K562 (cell line): ENCODE results near the gene PSMD7. TPM values are rescaled to one million over a fixed set of nuclear protein-coding genes. Genes with fewer than 3 reads are reported as not detected.

Experiments used
- ATAC-seq: fragments of 200-7000 bp; cut with Tn5 transposase; 3 replicates; pipeline ENCODE4 v1.9.1; 2020; ENCODE audit warnings: moderate library complexity
- BruUV-seq: library from RNA; stranded (reverse); fragments of 400-500 nt; replicated peaks from 2 replicates; lab custom pipeline; 2021; lab: Mats Ljungman, UMichigan
- CTCF ChIA-PET: fragments of 300-600 bp; formaldehyde crosslinking; extraction: SDS; loops from one replicate; lab custom pipeline; 2021; ENCODE audit warnings: low intra/inter-chr PET ratio; lab: Yijun Ruan, JAX
- POLR2A ChIA-PET: fragments of 300-600, 350-650 bp; sonication (Branson Sonifier 250); formaldehyde crosslinking; extraction: SDS; loops from one replicate; lab custom pipeline; 2021; ENCODE audit warnings: antibody characterized with exemption, inconsistent platforms; lab: Yijun Ruan, JAX
- DNase-seq, 4 experiments: peaks; one replicate each; pipeline versions ENCODE4 v3.0.0 to v3.0.0-alpha.2; 2011 to 2018; ENCODE audit warnings: low spot score in 3 of 4, mixed read lengths in 3 of 4; ENCODE audit errors: extremely low read depth in 1 of 4
- FAIRE-seq: peaks from 2 replicates; lab custom pipeline; 2011; peaks lifted over from hg19 to GRCh38; lab: Jason Lieb, UNC
- H2AFZ ChIP-seq: 2 replicates; pipeline ENCODE4 v1.6.0; 2011; ENCODE audit warnings: low read depth, low read length, control low read depth, inconsistent platforms
- H3K27ac ChIP-seq: fragments of 200-600 bp; 3 replicates; pipeline ENCODE4 v1.8.0; 2011; ENCODE audit warnings: low read depth, mild to moderate bottlenecking, control low read depth, inconsistent platforms, low read length, moderate library complexity, mixed read lengths; ENCODE audit errors: extremely low read depth
- H3K27me3 ChIP-seq, 2 experiments: fragments of 300-600 bp in 1 of 2; 2 replicates in 1 of 2; 3 replicates in 1 of 2; pipeline versions ENCODE4 v1.6.0 to v1.8.0; 2011; ENCODE audit warnings: inconsistent platforms in 2 of 2, low read length in 2 of 2, mild to moderate bottlenecking in 1 of 2, mixed read lengths in 1 of 2, moderate library complexity in 1 of 2; ENCODE audit not compliant: control insufficient read depth in 2 of 2, insufficient read depth in 2 of 2
- H3K36me3 ChIP-seq: fragments of 300-600 bp; 3 replicates; pipeline ENCODE4 v1.8.0; 2011; ENCODE audit warnings: mild to moderate bottlenecking, low read length, inconsistent platforms; ENCODE audit not compliant: control insufficient read depth, insufficient read depth
- H3K4me1 ChIP-seq, 2 experiments: fragments of 200-600 bp in 1 of 2; replicated peaks in 1 of 2; 2 replicates in 1 of 2; 3 replicates in 1 of 2; pipeline versions ENCODE4 v1.5.1 to v1.8.0; 2011; ENCODE audit warnings: inconsistent platforms in 2 of 2, low read length in 2 of 2, mild to moderate bottlenecking in 1 of 2, mixed read lengths in 1 of 2, moderate library complexity in 1 of 2; ENCODE audit not compliant: control insufficient read depth in 2 of 2, insufficient read depth in 2 of 2
- H3K4me2 ChIP-seq: 2 replicates; pipeline ENCODE4 v1.6.1; 2011; ENCODE audit warnings: low read length, control low read depth, inconsistent platforms, mixed read lengths; ENCODE audit not compliant: insufficient read depth
- H3K4me3 ChIP-seq: fragments of 200-600 bp; sonication (generic), shearing (Covaris generic); 2 replicates; pipeline ENCODE4 v1.5.1; 2016; ENCODE audit warnings: control low read depth, inconsistent platforms
- H3K79me2 ChIP-seq: fragments of 200-600 bp; 3 replicates; pipeline ENCODE4 v1.8.0; 2011; ENCODE audit warnings: low read length, inconsistent platforms; ENCODE audit not compliant: control insufficient read depth, insufficient read depth
- H3K9ac ChIP-seq, 2 experiments: 2 replicates each; pipeline versions ENCODE4 v1.6.0 to v1.6.1; 2011; ENCODE audit warnings: low read depth in 2 of 2, low read length in 2 of 2, control low read depth in 1 of 2, inconsistent platforms in 1 of 2, mild to moderate bottlenecking in 1 of 2, mixed read lengths in 1 of 2; ENCODE audit not compliant: insufficient read depth in 1 of 2
- H3K9me1 ChIP-seq: one replicate; pipeline ENCODE4 v1.6.0; 2011; ENCODE audit warnings: inconsistent platforms, mild to moderate bottlenecking, low read length, moderate library complexity; ENCODE audit not compliant: control insufficient read depth, insufficient read depth
- H3K9me3 ChIP-seq: replicated peaks from 2 replicates; pipeline ENCODE4 v1.5.1; 2011; ENCODE audit warnings: low read depth, low read length, inconsistent platforms; ENCODE audit not compliant: control insufficient read depth, insufficient read depth
- H4K20me1 ChIP-seq: replicated peaks from 2 replicates; pipeline ENCODE4 v1.6.1; 2011; ENCODE audit warnings: low read length, inconsistent platforms, mixed read lengths; ENCODE audit not compliant: control insufficient read depth, insufficient read depth
- C11orf30 ChIP-seq: fragments of 450-650 bp; IDR thresholded peaks from 2 replicates; pipeline ENCODE4 v1.6.1; 2016; ENCODE audit warnings: low read depth, mild to moderate bottlenecking
- DDX20 ChIP-seq: fragments of 450-650 bp; IDR thresholded peaks from 2 replicates; pipeline ENCODE4 v1.6.1; 2016; ENCODE audit warnings: missing genetic modification characterization, low read depth, mild to moderate bottlenecking, missing compliant biosample characterization, moderate library complexity
- ELF2 ChIP-seq: fragments of 250-450 bp; sonication (Bioruptor Pico); IDR thresholded peaks from 2 replicates; pipeline ENCODE4 v1.5.0; 2021; ENCODE audit warnings: mild to moderate bottlenecking
- FOXA3 ChIP-seq, 2 experiments: fragments of 450-650 bp in 1 of 2; sonication (generic) in 1 of 2; formaldehyde crosslinking; IDR thresholded peaks in 1 of 2; conservative IDR thresholded peaks in 1 of 2; 2 replicates each; pipeline versions ENCODE4 v1.4.0 to v1.8.0; 2020 to 2022; ENCODE audit warnings: mild to moderate bottlenecking in 2 of 2, missing genetic modification reagents in 1 of 2
- FOXO4 ChIP-seq: fragments of 450-650 bp; formaldehyde crosslinking; IDR thresholded peaks from 2 replicates; pipeline ENCODE4 v1.4.0; 2020; ENCODE audit warnings: mild to moderate bottlenecking, moderate library complexity
- NCOA4 ChIP-seq: fragments of 450-650 bp; IDR thresholded peaks from 2 replicates; pipeline ENCODE4 v1.6.1; 2018; ENCODE audit warnings: mild to moderate bottlenecking; ENCODE audit not compliant: partially characterized antibody
- TAF1 ChIP-seq: IDR thresholded peaks from 2 replicates; pipeline ENCODE4 v1.6.1; 2011; ENCODE audit warnings: mild to moderate bottlenecking, low read length, moderate library complexity; ENCODE audit not compliant: insufficient read depth, control insufficient read depth, severe bottlenecking; ENCODE audit errors: extremely low read depth
- TOE1 ChIP-seq, 2 experiments: fragments of 450-650 bp in 1 of 2; sonication (generic) in 1 of 2; formaldehyde crosslinking in 1 of 2; IDR thresholded peaks; 2 replicates each; pipeline versions ENCODE4 v1.7.1 to v1.8.0; 2016 to 2022; ENCODE audit warnings: borderline replicate concordance in 2 of 2, mild to moderate bottlenecking in 2 of 2, antibody characterized with exemption in 1 of 2, inconsistent platforms in 1 of 2, low read depth in 1 of 2, missing genetic modification reagents in 1 of 2, moderate library complexity in 1 of 2
- ZNF316 ChIP-seq: fragments of 450-650 bp; IDR thresholded peaks from 2 replicates; pipeline ENCODE4 v1.6.1; 2016
- ZNF518B ChIP-seq: fragments of 250-450 bp; sonication (Bioruptor Pico); IDR thresholded peaks from 2 replicates; pipeline ENCODE4 v1.5.0; 2021; ENCODE audit warnings: mild to moderate bottlenecking, moderate library complexity
- WGBS: fragments of 100-300 bp; shearing (Covaris generic); methylation state at CpG from one replicate; pipeline ENCODE4 v1.1.6; 2016; ENCODE audit warnings: low coverage, mixed read lengths; ENCODE audit not compliant: insufficient coverage; ENCODE audit errors: missing lambda C conversion rate; 5-methylcytosine and 5-hydroxymethylcytosine counted together
- in situ Hi-C: fragments of 300-500 bp; cut with MboI; formaldehyde crosslinking; loops from 4 replicates; pipeline ENCODE4 v1.15.0; 2018; ENCODE audit warnings: inconsistent platforms, mixed read lengths
- intact Hi-C: fragments of 100-400 bp; cut with micrococcal nuclease; formaldehyde crosslinking; loops from 2 replicates; pipeline ENCODE4 v1.14.2; 2022
- polyA plus RNA-seq, 8 experiments: library from polyadenylated mRNA; depleted of rRNA in 4 of 8; stranded (reverse) in 5 of 8; unstranded in 3 of 8; fragments of >200 nt; fragmentation: Nextera tagmentation in 2 of 8; fragmentation: Illumina TruSeq in 1 of 8; extraction: Ambion mirVana in 2 of 8; extraction: Trizol in 1 of 8; gene quantifications; 2 replicates each; pipeline versions ENCODE4 v1.2.1 to v1.2.3, GENCODE V29; 2011 to 2014; ENCODE audit warnings: inconsistent platforms in 1 of 8, missing spikeins in 1 of 8
- total RNA-seq, 7 experiments: library from RNA; depleted of rRNA in 6 of 7; stranded (reverse); fragments of >200 nt in 6 of 7; fragmentation: Illumina TruSeq in 2 of 7; extraction: Trizol in 2 of 7; gene quantifications; 2 replicates each; pipeline versions ENCODE4 v1.2.1 to v1.2.3, GENCODE V29; 2011 to 2021; ENCODE audit warnings: low replicate concordance in 1 of 7
- TF ChIP-seq, protein P1 (sequence below): fragments of 450-650 bp; IDR thresholded peaks from one replicate; pipeline ENCODE4 v1.6.1; 2018; ENCODE audit warnings: mild to moderate bottlenecking, moderate library complexity; ENCODE audit not compliant: partially characterized antibody
- TF ChIP-seq, protein P2 (sequence below): fragments of 250-450 bp; sonication (Bioruptor Pico); IDR thresholded peaks from 2 replicates; pipeline ENCODE4 v1.4.0; 2020; ENCODE audit warnings: borderline replicate concordance

The PSMD7 gene
- total and polyA plus RNA-seq, 9 of the 15 experiments (the other 6 are each of a cell fraction or from before 2014, with no cell fraction given), result 100 to 226 (median 156) TPM

- Histone ChIP-seq H3K4me2 (no peak overlapping the region), H3K9ac (no peak overlapping the region), H3K4me3 (no peak overlapping the region), H3K27ac (no peak overlapping the region), H2AFZ (no peak overlapping the region), H3K36me3 (peaks cover 81% of the 10 kb centered on the region), H3K9me3 (no peaks in the 10 kb centered on the region), H3K9me1 (no peaks in the 10 kb centered on the region), H3K79me2 (peaks cover 13% of the 10 kb centered on the region; the same call in 2 of the 3 replicates), H3K4me1 (no peaks in the 10 kb centered on the region), H4K20me1 (0 out of 2 replicates have a peak, but pooled peaks cover 6% of the 10 kb centered on the region), H3K27me3 (no peaks in the 10 kb centered on the region)
- POLR2A ChIA-PET, result interaction anchor here (0.8 to 1.5 kb wide), 5 partner anchors 12 to 321 kb away, joined by 3 to 4 read pairs (median 3); no protein-coding TSS in a partner anchor
- ATAC-seq (no peak), FAIRE-seq (no peak), DNase-seq (no peak)
- in situ Hi-C loops, result no loop called here
- intact Hi-C loops, result loop anchor here (10.0 kb wide), 1 partner anchor 130 kb away; no protein-coding TSS in a partner anchor
- 92% methylated on average over 2 of the region's 2 CpGs for WGBS
- no TSS peak for BruUV-seq
- CTCF ChIA-PET, result no interaction called here
- no peak for TF ChIP-seq FOXA3 (CRISPR knock-in tag; conservative IDR thresholded peaks at IDR 0.05 in 1 of 2, IDR thresholded peaks at IDR 0.05 in 1 of 2)
- TF ChIP-seq FOXO4 (CRISPR knock-in tag), result no peak
- TF ChIP-seq TOE1 (IDR thresholded peaks at IDR 0.05; ENCODE audit: borderline replicate concordance), result no peak
- TF ChIP-seq TOE1 (CRISPR knock-in tag; IDR thresholded peaks at IDR 0.05; ENCODE audit: borderline replicate concordance, low read depth), result no peak
- TF ChIP-seq, protein P1, sequence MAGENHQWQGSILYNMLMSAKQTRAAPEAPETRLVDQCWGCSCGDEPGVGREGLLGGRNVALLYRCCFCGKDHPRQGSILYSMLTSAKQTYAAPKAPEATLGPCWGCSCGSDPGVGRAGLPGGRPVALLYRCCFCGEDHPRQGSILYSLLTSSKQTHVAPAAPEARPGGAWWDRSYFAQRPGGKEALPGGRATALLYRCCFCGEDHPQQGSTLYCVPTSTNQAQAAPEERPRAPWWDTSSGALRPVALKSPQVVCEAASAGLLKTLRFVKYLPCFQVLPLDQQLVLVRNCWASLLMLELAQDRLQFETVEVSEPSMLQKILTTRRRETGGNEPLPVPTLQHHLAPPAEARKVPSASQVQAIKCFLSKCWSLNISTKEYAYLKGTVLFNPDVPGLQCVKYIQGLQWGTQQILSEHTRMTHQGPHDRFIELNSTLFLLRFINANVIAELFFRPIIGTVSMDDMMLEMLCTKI, result no peak
- TF ChIP-seq ZNF518B, result no peak
- TF ChIP-seq NCOA4, result no peak
- no peak for TF ChIP-seq ELF2 (CRISPR knock-in tag)
- TF ChIP-seq DDX20 (tag), result no peak
- TF ChIP-seq, protein P2, sequence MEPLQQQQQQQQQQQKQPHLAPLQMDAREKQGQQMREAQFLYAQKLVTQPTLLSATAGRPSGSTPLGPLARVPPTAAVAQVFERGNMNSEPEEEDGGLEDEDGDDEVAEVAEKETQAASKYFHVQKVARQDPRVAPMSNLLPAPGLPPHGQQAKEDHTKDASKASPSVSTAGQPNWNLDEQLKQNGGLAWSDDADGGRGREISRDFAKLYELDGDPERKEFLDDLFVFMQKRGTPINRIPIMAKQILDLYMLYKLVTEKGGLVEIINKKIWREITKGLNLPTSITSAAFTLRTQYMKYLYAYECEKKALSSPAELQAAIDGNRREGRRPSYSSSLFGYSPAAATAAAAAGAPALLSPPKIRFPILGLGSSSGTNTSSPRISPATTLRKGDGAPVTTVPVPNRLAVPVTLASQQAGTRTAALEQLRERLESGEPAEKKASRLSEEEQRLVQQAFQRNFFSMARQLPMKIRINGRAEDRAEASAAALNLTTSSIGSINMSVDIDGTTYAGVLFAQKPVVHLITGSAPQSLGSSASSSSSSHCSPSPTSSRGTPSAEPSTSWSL (CRISPR knock-in tag), result no peak
- TF ChIP-seq ZNF316, result peak; percentile 59
- TF ChIP-seq C11orf30, result peak; percentile 27; the same call in 1 of the 2 replicates
- no peak for TF ChIP-seq TAF1
Measured at GRCh38 chr16:74304835-74305176, 8.2 kb downstream of the PSMD7 start.
